OCI-LY3 (cell line): ENCODE data around the gene LOXL1.

ENCODE experiments used
- H2AFZ ChIP-seq: fragments of 200-600, 300-600 bp; shearing (Covaris generic); 2 replicates; pipeline ENCODE4 v1.6.0; 2014; ENCODE audit warnings: antibody characterized with exemption, low read depth, low read length
- H3K27ac ChIP-seq: fragments of 200-600, 300-600 bp; sonication (generic); 2 replicates; pipeline ENCODE4 v1.5.1; 2014; ENCODE audit warnings: mild to moderate bottlenecking, low read length, moderate library complexity, mixed read lengths
- H3K27me3 ChIP-seq: fragments of 200-600, 300-600 bp; sonication (generic); 2 replicates; pipeline ENCODE4 v1.6.1; 2014; ENCODE audit warnings: low read depth, low read length, mixed read lengths
- H3K36me3 ChIP-seq: fragments of 200-600, 300-600 bp; sonication (generic); replicated peaks from 2 replicates; pipeline ENCODE3; 2014; ENCODE audit warnings: low read depth, low read length, mixed read lengths
- H3K4me1 ChIP-seq: fragments of 300-600, 200-600 bp; sonication (generic); 2 replicates; pipeline ENCODE4 v1.6.1; 2014; ENCODE audit warnings: low read length, mixed read lengths
- H3K4me2 ChIP-seq: fragments of 200-600, 300-600 bp; sonication (generic); 2 replicates; pipeline ENCODE4 v1.6.1; 2014; ENCODE audit warnings: low read length, mixed read lengths
- H3K4me3 ChIP-seq: fragments of 300-600, 200-600 bp; sonication (generic); 2 replicates; pipeline ENCODE4 v1.5.1; 2014; ENCODE audit warnings: antibody characterized with exemption, mild to moderate bottlenecking, low read length, moderate library complexity
- H3K79me2 ChIP-seq: fragments of 300-600, 200-600 bp; shearing (Covaris generic); 2 replicates; pipeline ENCODE4 v1.6.1; 2014; ENCODE audit warnings: mild to moderate bottlenecking, low read length, mixed read lengths
- H3K9ac ChIP-seq: fragments of 300-600, 200-600 bp; shearing (Covaris generic); 2 replicates; pipeline ENCODE4 v1.6.0; 2014; ENCODE audit warnings: mild to moderate bottlenecking, low read length, moderate library complexity
- H3K9me3 ChIP-seq: fragments of 200-600, 300-600 bp; shearing (Covaris generic); 2 replicates; pipeline ENCODE4 v1.6.1; 2014; ENCODE audit warnings: low read length, mixed read lengths; ENCODE audit not compliant: insufficient read depth
- H4K20me1 ChIP-seq: fragments of 200-600, 300-600 bp; sonication (generic); 2 replicates; pipeline ENCODE4 v1.6.1; 2016; ENCODE audit warnings: low read length, mixed read lengths; ENCODE audit not compliant: insufficient read depth
- CTCF ChIP-seq: fragments of 200-600, 300-600 bp; sonication (generic); IDR thresholded peaks from 2 replicates; pipeline ENCODE4 v1.5.1; 2014; ENCODE audit warnings: antibody characterized with exemption, low read length, low read depth
- EZH2phosphoT487 ChIP-seq: fragments of 200-600 bp; shearing (Covaris generic); IDR thresholded peaks from 2 replicates; pipeline ENCODE4 v1.6.1; 2018; ENCODE audit warnings: antibody characterized with exemption, mixed run types, low read depth

Gene LOXL1

GRCh38 chr15:73954188-73955145 is 28.2 kb downstream of the LOXL1 start:
- H2AFZ ChIP-seq = no peak overlapping the region
- H3K9ac ChIP-seq = no peak overlapping the region
- no peaks in the 10 kb centered on the region for H3K79me2 ChIP-seq
- no peak for TF ChIP-seq EZH2phosphoT487
- TF ChIP-seq CTCF = no peak
- no peak overlapping the region for H3K4me3 ChIP-seq
- no peak overlapping the region for H3K4me2 ChIP-seq
- no peaks in the 10 kb centered on the region for H3K36me3 ChIP-seq
- peaks cover 25% of the 10 kb centered on the region for H3K4me1 ChIP-seq
- no peaks in the 10 kb centered on the region for H3K27me3 ChIP-seq
- H3K27ac ChIP-seq = no peak overlapping the region
- H4K20me1 ChIP-seq = no peaks in the 10 kb centered on the region
- no peaks in the 10 kb centered on the region for H3K9me3 ChIP-seq

- Histone ChIP-seq H3K9ac (no peak overlapping the region), H3K79me2 (no peaks in the 10 kb centered on the region), H3K27me3 (no peaks in the 10 kb centered on the region), H3K9me3 (no peaks in the 10 kb centered on the region), H3K4me3 (no peak overlapping the region), H3K4me1 (peaks cover 24% of the 10 kb centered on the region), H2AFZ (no peak overlapping the region), H3K36me3 (no peaks in the 10 kb centered on the region), H3K4me2 (no peak overlapping the region), H3K27ac (no peak overlapping the region), H4K20me1 (no peaks in the 10 kb centered on the region)
- TF ChIP-seq CTCF (no peak), EZH2phosphoT487 (no peak)
These were observed 29.1 kb downstream of the LOXL1 start for GRCh38 chr15:73955326-73955725.

GRCh38 chr15:73955861-73956742 is 29.8 kb downstream of the LOXL1 start:
- H3K4me3 ChIP-seq = no peak overlapping the region

More at GRCh38 chr15:73955861-73956742, 29.8 kb downstream of the LOXL1 start:
- Histone ChIP-seq H3K27ac (no peak overlapping the region), H3K79me2 (no peaks in the 10 kb centered on the region), H3K9me3 (no peaks in the 10 kb centered on the region), H3K27me3 (no peaks in the 10 kb centered on the region), H3K4me1 (peaks cover 17% of the 10 kb centered on the region), H3K4me2 (no peak overlapping the region), H4K20me1 (no peaks in the 10 kb centered on the region), H3K36me3 (no peaks in the 10 kb centered on the region), H3K9ac (no peak overlapping the region), H2AFZ (no peak overlapping the region)
- no peak for TF ChIP-seq EZH2phosphoT487
- TF ChIP-seq CTCF = no peak
